OCI-LY7 (cell line): ENCODE measurements around the gene NPC1.

Source experiments
- CTCF ChIP-seq: fragments of 200-600 bp; sonication (generic); conservative IDR thresholded peaks from 2 replicates; pipeline ENCODE4 v1.5.1; 2014; ENCODE audit warnings: mild to moderate bottlenecking, antibody characterized with exemption, low read length, moderate library complexity, mixed read lengths
- EZH2phosphoT487 ChIP-seq: fragments of 200-600 bp; sonication (generic); IDR thresholded peaks from 2 replicates; pipeline ENCODE4 v1.6.1; 2018; ENCODE audit warnings: low read depth, borderline replicate concordance, mild to moderate bottlenecking, mixed run types, antibody characterized with exemption, low read length, moderate library complexity, mixed read lengths

DNA sequence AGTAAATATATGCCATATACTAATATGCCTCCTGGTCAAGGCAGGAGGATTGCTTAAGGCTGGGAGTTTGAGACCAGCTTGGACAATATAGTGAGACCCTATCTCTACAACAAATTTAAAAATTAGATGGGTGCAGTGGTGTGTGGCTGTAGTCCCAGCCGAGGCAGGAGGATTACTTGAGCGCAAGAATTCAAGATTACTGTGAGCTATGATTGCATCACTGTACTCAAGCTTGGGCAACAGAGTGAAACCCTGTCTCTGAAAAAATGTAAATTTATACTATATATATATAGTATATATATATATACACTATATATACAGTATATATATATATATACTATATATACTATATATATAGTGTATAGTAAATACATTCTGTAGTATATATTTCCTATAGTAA is 30.0 kb upstream of the NPC1 start:
- TF ChIP-seq CTCF (no peak), EZH2phosphoT487 (no peak)
